ENCODE data around the gene INPP5E. TPM values are rescaled to one million over a fixed set of nuclear protein-coding genes. Genes with fewer than 3 reads are reported as not detected.
"Not testable (repeated sequence)": the region's sequence is repeated elsewhere in the genome, so short reads cannot be mapped to it uniquely, and the experiment has no call there.

Gene INPP5E
- total and polyA plus RNA-seq, 2 donors: 3.9 to 17.5 TPM

DNA sequence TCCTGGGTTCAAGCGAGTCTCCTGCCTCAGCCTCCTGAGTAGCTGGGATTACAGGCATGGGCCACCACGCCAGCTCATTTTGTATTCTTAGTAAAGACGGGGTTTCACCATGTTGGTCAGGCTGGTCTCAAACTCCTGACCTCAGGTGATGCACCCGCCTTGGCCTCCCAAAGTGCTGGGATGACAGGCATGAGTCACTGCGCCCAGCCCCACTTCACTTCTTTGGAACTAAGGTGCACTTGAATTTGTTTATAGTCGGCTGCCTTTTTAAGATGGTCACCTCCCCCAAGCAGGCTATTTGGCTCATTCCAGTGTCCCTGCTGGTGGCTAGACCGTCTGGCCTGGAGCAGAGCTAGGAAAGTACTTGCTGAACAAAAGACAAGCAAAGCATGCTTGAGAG, 14.3 kb downstream of the INPP5E start:
- not testable (repeated sequence) for H3K27me3 ChIP-seq (ENCODE audit: control insufficient read depth in 2 of 2, insufficient read depth in 1 of 2, low read length in 1 of 2); H3K4me1 ChIP-seq (ENCODE audit: control insufficient read depth in 2 of 2, insufficient read depth in 2 of 2, low read length in 2 of 2); H3K27ac ChIP-seq (ENCODE audit: low read depth in 1 of 2, low read length in 1 of 2); DNase-seq (ENCODE audit: low read depth in 6 of 9, low spot score in 9 of 9); H3K9me3 ChIP-seq (ENCODE audit: control insufficient read depth in 2 of 2, insufficient read depth in 1 of 2, low read length in 1 of 2); H3K4me3 ChIP-seq (ENCODE audit: low read length in 2 of 2)
- WGBS: 96% methylated on average over 7 of the region's 7 CpGs
- H3K36me3 ChIP-seq (ENCODE audit: control insufficient read depth in 2 of 2, insufficient read depth in 2 of 2, low read length in 1 of 2): peaks cover 58 to 64% of the 10 kb centered on the region in 2 donors

GRCh38 chr9:136424750-136425362, 14.8 kb downstream of the INPP5E start:
- H3K4me1 ChIP-seq (ENCODE audit: control insufficient read depth in 2 of 2, insufficient read depth in 2 of 2, low read length in 2 of 2): no peaks in the 10 kb centered on the region
- no peak overlapping the region for H3K4me3 ChIP-seq (ENCODE audit: low read length in 2 of 2)
- H3K27me3 ChIP-seq (ENCODE audit: control insufficient read depth in 2 of 2, insufficient read depth in 1 of 2, low read length in 1 of 2): no peaks in the 10 kb centered on the region
- H3K36me3 ChIP-seq (ENCODE audit: control insufficient read depth in 2 of 2, insufficient read depth in 2 of 2, low read length in 1 of 2): peaks cover 58 to 59% of the 10 kb centered on the region in 2 donors
- no peak for DNase-seq (ENCODE audit: low read depth in 6 of 9, low spot score in 9 of 9)
- no peak overlapping the region for H3K27ac ChIP-seq (ENCODE audit: low read depth in 1 of 2, low read length in 1 of 2)
- H3K9me3 ChIP-seq (ENCODE audit: control insufficient read depth in 2 of 2, insufficient read depth in 1 of 2, low read length in 1 of 2): no peaks in the 10 kb centered on the region
- WGBS: 97% methylated on average over 27 of the region's 27 CpGs

- Histone ChIP-seq H3K27ac (ENCODE audit: low read depth in 1 of 2, low read length in 1 of 2) (no peak overlapping the region), H3K4me3 (ENCODE audit: low read length in 2 of 2) (no peak overlapping the region), H3K36me3 (ENCODE audit: control insufficient read depth in 2 of 2, insufficient read depth in 2 of 2, low read length in 1 of 2) (peaks cover 58 to 59% of the 10 kb centered on the region in 2 donors), H3K4me1 (ENCODE audit: control insufficient read depth in 2 of 2, insufficient read depth in 2 of 2, low read length in 2 of 2) (no peaks in the 10 kb centered on the region), H3K27me3 (ENCODE audit: control insufficient read depth in 2 of 2, insufficient read depth in 1 of 2, low read length in 1 of 2) (no peaks in the 10 kb centered on the region), H3K9me3 (ENCODE audit: control insufficient read depth in 2 of 2, insufficient read depth in 1 of 2, low read length in 1 of 2) (no peaks in the 10 kb centered on the region)
- no peak for DNase-seq (ENCODE audit: low read depth in 6 of 9, low spot score in 9 of 9)
- 98% methylated on average over 43 of the region's 43 CpGs for WGBS
Observed at GRCh38 chr9:136423432-136424146, 16.1 kb downstream of the INPP5E start.

DNA sequence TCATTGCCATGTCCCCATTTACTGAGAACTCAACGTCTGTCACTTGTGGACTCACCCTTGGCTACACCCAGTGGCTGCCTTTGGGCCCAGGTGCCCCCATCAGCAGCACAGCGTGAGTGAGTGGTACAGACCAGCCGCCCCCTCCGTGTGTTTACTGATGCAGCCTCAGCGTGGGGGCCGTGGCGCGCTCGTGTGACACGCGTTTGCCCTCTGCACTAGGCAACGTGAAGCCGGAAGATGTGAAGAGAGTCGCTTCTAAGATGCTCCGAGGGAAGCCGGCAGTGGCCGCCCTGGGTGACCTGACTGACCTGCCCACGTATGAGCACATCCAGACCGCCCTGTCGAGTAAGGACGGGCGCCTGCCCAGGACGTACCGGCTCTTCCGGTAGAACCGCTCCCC, 16.8 kb downstream of the INPP5E start:
- DNase-seq (ENCODE audit: low read depth in 6 of 9, low spot score in 9 of 9): no peak
- peaks cover 65% of the 10 kb centered on the region in 2 donors for H3K36me3 ChIP-seq (ENCODE audit: control insufficient read depth in 2 of 2, insufficient read depth in 2 of 2, low read length in 1 of 2)
- 98% methylated on average over 26 of the region's 26 CpGs for WGBS
- no peaks in the 10 kb centered on the region for H3K4me1 ChIP-seq (ENCODE audit: control insufficient read depth in 2 of 2, insufficient read depth in 2 of 2, low read length in 2 of 2)
- H3K27ac ChIP-seq (ENCODE audit: low read depth in 1 of 2, low read length in 1 of 2): no peak overlapping the region
- no peaks in the 10 kb centered on the region for H3K27me3 ChIP-seq (ENCODE audit: control insufficient read depth in 2 of 2, insufficient read depth in 1 of 2, low read length in 1 of 2)
- no peaks in the 10 kb centered on the region for H3K9me3 ChIP-seq (ENCODE audit: control insufficient read depth in 2 of 2, insufficient read depth in 1 of 2, low read length in 1 of 2)
- no peak overlapping the region for H3K4me3 ChIP-seq (ENCODE audit: low read length in 2 of 2)

DNA sequence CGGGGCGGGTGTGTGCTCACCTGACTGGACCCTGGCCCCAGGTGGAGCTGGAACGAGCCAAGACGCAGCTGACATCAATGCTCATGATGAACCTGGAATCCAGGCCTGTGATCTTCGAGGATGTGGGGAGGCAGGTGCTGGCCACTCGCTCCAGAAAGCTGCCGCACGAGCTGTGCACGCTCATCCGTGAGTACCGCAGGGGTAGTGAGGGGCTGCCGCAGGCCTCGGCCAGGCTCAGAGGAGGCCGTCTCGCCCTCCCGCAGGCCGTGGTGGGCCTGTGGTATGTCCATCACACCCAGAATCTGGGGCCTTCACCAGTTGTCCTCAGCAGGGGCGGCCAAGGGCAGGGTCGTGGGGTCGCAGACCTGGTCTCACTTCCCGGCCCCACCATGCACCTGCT, 17.9 kb downstream of the INPP5E start:
- no peak overlapping the region for H3K27ac ChIP-seq (ENCODE audit: low read depth in 1 of 2, low read length in 1 of 2)
- no peaks in the 10 kb centered on the region for H3K9me3 ChIP-seq (ENCODE audit: control insufficient read depth in 2 of 2, insufficient read depth in 1 of 2, low read length in 1 of 2)
- DNase-seq (ENCODE audit: low read depth in 6 of 9, low spot score in 9 of 9): no peak
- H3K36me3 ChIP-seq (ENCODE audit: control insufficient read depth in 2 of 2, insufficient read depth in 2 of 2, low read length in 1 of 2): peaks cover 71 to 75% of the 10 kb centered on the region in 2 donors
- WGBS: 97% methylated on average over 21 of the region's 21 CpGs
- no peaks in the 10 kb centered on the region for H3K27me3 ChIP-seq (ENCODE audit: control insufficient read depth in 2 of 2, insufficient read depth in 1 of 2, low read length in 1 of 2)
- no peak overlapping the region for H3K4me3 ChIP-seq (ENCODE audit: low read length in 2 of 2)
- H3K4me1 ChIP-seq (ENCODE audit: control insufficient read depth in 2 of 2, insufficient read depth in 2 of 2, low read length in 2 of 2): no peaks in the 10 kb centered on the region

DNA sequence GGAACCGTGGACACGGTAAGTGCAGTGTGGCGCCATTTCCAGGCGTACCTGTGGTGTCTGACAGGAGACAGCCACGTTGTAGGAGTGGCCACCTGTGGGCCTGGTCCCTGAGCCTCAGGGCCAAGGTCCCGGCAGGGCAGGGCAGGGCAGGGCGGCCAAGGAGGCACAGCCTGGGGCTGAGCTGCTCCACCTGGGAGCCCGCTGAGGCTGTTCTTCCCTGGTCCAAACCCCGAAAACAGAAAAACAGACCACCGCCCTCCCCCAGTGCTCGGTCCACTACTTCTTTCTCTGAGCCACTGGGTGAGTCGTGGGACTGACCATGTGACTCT, 20.6 kb downstream of the INPP5E start:
- peaks cover 86 to 87% of the 10 kb centered on the region in 2 donors for H3K36me3 ChIP-seq (ENCODE audit: control insufficient read depth in 2 of 2, insufficient read depth in 2 of 2, low read length in 1 of 2)
- H3K27ac ChIP-seq (ENCODE audit: low read depth in 1 of 2, low read length in 1 of 2): no peak overlapping the region
- no peaks in the 10 kb centered on the region for H3K27me3 ChIP-seq (ENCODE audit: control insufficient read depth in 2 of 2, insufficient read depth in 1 of 2, low read length in 1 of 2)
- no peaks in the 10 kb centered on the region for H3K4me1 ChIP-seq (ENCODE audit: control insufficient read depth in 2 of 2, insufficient read depth in 2 of 2, low read length in 2 of 2)
- no peak overlapping the region for H3K4me3 ChIP-seq (ENCODE audit: low read length in 2 of 2)
- H3K9me3 ChIP-seq (ENCODE audit: control insufficient read depth in 2 of 2, insufficient read depth in 1 of 2, low read length in 1 of 2): no peaks in the 10 kb centered on the region
- no peak for DNase-seq (ENCODE audit: low read depth in 6 of 9, low spot score in 9 of 9)
- 98% methylated on average over 12 of the region's 12 CpGs for WGBS

- H3K27ac ChIP-seq (ENCODE audit: low read depth in 1 of 2, low read length in 1 of 2): no peak overlapping the region
- H3K27me3 ChIP-seq (ENCODE audit: control insufficient read depth in 2 of 2, insufficient read depth in 1 of 2, low read length in 1 of 2): no peaks in the 10 kb centered on the region
- no peaks in the 10 kb centered on the region for H3K4me1 ChIP-seq (ENCODE audit: control insufficient read depth in 2 of 2, insufficient read depth in 2 of 2, low read length in 2 of 2)
- H3K9me3 ChIP-seq (ENCODE audit: control insufficient read depth in 2 of 2, insufficient read depth in 1 of 2, low read length in 1 of 2): no peaks in the 10 kb centered on the region
- H3K4me3 ChIP-seq (ENCODE audit: low read length in 2 of 2): no peak overlapping the region
- no peak for DNase-seq (ENCODE audit: low read depth in 6 of 9, low spot score in 9 of 9)
- peaks cover 85 to 87% of the 10 kb centered on the region in 2 donors for H3K36me3 ChIP-seq (ENCODE audit: control insufficient read depth in 2 of 2, insufficient read depth in 2 of 2, low read length in 1 of 2)
- WGBS: 98% methylated on average over 48 of the region's 48 CpGs
Observed at GRCh38 chr9:136418182-136419091, 21.2 kb downstream of the INPP5E start.

DNA sequence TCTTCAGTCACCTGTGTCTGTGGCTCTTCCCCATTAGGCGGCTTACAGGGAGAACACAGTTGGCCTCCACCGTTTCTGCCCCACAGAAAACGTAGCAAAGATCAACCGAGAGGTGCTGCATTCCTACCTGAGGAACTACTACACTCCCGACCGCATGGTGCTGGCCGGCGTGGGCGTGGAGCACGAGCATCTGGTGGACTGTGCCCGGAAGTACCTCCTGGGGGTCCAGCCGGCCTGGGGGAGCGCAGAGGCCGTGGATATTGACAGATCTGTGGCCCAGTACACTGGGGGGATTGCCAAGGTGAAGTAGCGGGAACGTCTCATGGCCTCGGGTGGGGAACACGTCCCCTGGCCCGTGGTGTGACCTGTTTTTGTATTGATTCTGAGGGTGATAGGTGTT, 22.7 kb downstream of the INPP5E start:
- no peaks in the 10 kb centered on the region for H3K27me3 ChIP-seq (ENCODE audit: control insufficient read depth in 2 of 2, insufficient read depth in 1 of 2, low read length in 1 of 2)
- WGBS: 97% methylated on average over 19 of the region's 19 CpGs
- H3K4me3 ChIP-seq (ENCODE audit: low read length in 2 of 2): no peak overlapping the region
- H3K27ac ChIP-seq (ENCODE audit: low read depth in 1 of 2, low read length in 1 of 2): no peak overlapping the region
- H3K9me3 ChIP-seq (ENCODE audit: control insufficient read depth in 2 of 2, insufficient read depth in 1 of 2, low read length in 1 of 2): no peaks in the 10 kb centered on the region
- H3K4me1 ChIP-seq (ENCODE audit: control insufficient read depth in 2 of 2, insufficient read depth in 2 of 2, low read length in 2 of 2): peaks cover 0 to under 1% of the 10 kb centered on the region in 2 donors
- peaks cover 76 to 80% of the 10 kb centered on the region in 2 donors for H3K36me3 ChIP-seq (ENCODE audit: control insufficient read depth in 2 of 2, insufficient read depth in 2 of 2, low read length in 1 of 2)
- no peak for DNase-seq (ENCODE audit: low read depth in 6 of 9, low spot score in 9 of 9)

- 98% methylated on average over 8 of the region's 8 CpGs for WGBS
- no peaks in the 10 kb centered on the region for H3K27me3 ChIP-seq (ENCODE audit: control insufficient read depth in 2 of 2, insufficient read depth in 1 of 2, low read length in 1 of 2)
- peaks cover 71 to 76% of the 10 kb centered on the region in 2 donors for H3K36me3 ChIP-seq (ENCODE audit: control insufficient read depth in 2 of 2, insufficient read depth in 2 of 2, low read length in 1 of 2)
- H3K27ac ChIP-seq (ENCODE audit: low read depth in 1 of 2, low read length in 1 of 2): no peak overlapping the region
- H3K9me3 ChIP-seq (ENCODE audit: control insufficient read depth in 2 of 2, insufficient read depth in 1 of 2, low read length in 1 of 2): no peaks in the 10 kb centered on the region
- H3K4me3 ChIP-seq (ENCODE audit: low read length in 2 of 2): no peak overlapping the region
- peaks cover 2 to 5% of the 10 kb centered on the region in 2 donors for H3K4me1 ChIP-seq (ENCODE audit: control insufficient read depth in 2 of 2, insufficient read depth in 2 of 2, low read length in 2 of 2)
- no peak for DNase-seq (ENCODE audit: low read depth in 6 of 9, low spot score in 9 of 9)
Observed at GRCh38 chr9:136416427-136416826, 23.2 kb downstream of the INPP5E start.
